ENCODE data around the gene KIF3B.

DNA sequence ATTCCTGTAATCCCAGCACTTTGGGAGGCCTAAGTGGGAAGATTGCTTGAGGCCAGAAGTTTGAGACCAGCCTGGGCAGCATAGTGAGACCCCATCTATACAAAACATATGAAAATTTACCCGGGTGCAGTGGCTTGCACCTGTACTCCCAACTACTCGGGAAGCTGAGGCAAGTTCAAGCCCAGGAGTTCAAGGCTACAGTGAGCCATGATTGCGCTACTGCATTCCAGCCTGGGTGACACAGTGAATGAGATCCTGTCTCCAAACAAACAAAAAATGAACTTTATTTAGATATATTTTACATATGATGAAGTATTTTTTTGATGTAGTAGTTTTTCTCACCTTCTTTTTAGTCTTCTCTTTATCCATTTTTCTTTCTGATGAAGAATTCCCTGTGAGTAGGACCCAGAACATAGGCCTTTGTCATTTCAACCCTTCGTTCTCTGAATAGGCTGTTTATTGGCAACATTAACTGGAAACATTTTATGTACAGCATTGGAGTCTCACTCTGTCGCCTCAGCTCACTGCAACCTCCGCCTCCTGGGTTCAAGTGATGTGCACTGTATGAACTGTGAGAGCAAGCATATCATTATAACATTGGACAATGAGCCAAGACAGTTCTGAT lies 10.9 kb downstream of the KIF3B start:
- TF ChIP-seq, protein P1, sequence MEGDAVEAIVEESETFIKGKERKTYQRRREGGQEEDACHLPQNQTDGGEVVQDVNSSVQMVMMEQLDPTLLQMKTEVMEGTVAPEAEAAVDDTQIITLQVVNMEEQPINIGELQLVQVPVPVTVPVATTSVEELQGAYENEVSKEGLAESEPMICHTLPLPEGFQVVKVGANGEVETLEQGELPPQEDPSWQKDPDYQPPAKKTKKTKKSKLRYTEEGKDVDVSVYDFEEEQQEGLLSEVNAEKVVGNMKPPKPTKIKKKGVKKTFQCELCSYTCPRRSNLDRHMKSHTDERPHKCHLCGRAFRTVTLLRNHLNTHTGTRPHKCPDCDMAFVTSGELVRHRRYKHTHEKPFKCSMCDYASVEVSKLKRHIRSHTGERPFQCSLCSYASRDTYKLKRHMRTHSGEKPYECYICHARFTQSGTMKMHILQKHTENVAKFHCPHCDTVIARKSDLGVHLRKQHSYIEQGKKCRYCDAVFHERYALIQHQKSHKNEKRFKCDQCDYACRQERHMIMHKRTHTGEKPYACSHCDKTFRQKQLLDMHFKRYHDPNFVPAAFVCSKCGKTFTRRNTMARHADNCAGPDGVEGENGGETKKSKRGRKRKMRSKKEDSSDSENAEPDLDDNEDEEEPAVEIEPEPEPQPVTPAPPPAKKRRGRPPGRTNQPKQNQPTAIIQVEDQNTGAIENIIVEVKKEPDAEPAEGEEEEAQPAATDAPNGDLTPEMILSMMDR (conservative IDR thresholded peaks at IDR 0.05; ENCODE audit: low read depth, low read length) = no peak
- TF ChIP-seq EZH2 (IDR thresholded peaks at IDR 0.05; ENCODE audit: borderline replicate concordance, low read depth, low read length, poor library complexity, severe bottlenecking) = no peak

Measured in A673 (cell line).